Adrenal gland (tissue), 5 donors: ENCODE data around the gene ST8SIA6.

Source experiments
- POLR2A ChIP-seq, 2 donors: fragments of 450-650 bp; IDR thresholded peaks; one replicate each; pipeline ENCODE4 v1.6.1; 2017; ENCODE audit warnings: antibody characterized with exemption in 2 of 2, mild to moderate bottlenecking in 2 of 2, moderate library complexity in 1 of 2
- TF ChIP-seq, protein P1 (sequence below), 6 experiments: fragments of 450-650 bp in 4 of 6; fragments of 200-600 bp in 2 of 6; sonication (generic) in 1 of 6; IDR thresholded peaks; 1 replicate in 5 of 6; 2 replicates in 1 of 6; pipeline versions ENCODE4 v1.5.1 to v1.8.0; 2016 to 2021; ENCODE audit warnings: antibody characterized with exemption in 6 of 6, mild to moderate bottlenecking in 2 of 6, moderate library complexity in 1 of 6
- donor health status: DM: no; HTN: no; CAD: no.

DNA sequence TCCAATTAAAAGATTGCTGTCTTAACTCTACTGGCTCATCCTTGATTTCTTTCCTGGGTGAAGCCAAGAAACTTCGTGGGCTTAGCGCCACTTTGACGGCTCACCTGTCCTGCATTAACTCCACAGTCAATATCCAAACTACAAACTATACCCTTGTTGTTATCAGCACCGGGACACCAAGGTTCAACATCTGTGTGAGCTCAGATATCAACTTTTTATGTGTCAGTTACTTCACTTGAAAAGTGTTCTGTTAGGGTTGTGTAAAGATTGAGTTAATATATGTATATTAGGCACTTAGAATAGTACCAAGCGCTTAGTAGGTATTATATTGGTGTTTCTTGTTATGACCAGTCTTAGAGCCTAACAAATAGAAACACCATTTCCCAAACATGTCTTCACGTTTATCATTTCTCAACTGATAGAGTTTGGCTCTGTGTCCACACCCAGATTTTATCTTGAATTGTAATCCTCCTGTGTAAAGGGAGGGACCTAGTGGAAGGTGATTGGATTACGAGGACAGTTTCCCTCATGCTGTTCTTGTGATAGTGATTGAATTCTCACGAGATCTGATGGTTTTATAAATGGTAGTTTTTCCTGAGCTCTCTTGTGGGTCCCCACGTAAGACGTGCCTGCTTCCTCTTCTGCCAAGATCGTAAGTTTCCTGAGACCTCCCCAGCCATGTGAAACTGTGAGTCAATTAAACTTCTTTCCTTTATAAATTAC lies 19.0 kb upstream of the ST8SIA6 start:
- TF ChIP-seq, protein P1, sequence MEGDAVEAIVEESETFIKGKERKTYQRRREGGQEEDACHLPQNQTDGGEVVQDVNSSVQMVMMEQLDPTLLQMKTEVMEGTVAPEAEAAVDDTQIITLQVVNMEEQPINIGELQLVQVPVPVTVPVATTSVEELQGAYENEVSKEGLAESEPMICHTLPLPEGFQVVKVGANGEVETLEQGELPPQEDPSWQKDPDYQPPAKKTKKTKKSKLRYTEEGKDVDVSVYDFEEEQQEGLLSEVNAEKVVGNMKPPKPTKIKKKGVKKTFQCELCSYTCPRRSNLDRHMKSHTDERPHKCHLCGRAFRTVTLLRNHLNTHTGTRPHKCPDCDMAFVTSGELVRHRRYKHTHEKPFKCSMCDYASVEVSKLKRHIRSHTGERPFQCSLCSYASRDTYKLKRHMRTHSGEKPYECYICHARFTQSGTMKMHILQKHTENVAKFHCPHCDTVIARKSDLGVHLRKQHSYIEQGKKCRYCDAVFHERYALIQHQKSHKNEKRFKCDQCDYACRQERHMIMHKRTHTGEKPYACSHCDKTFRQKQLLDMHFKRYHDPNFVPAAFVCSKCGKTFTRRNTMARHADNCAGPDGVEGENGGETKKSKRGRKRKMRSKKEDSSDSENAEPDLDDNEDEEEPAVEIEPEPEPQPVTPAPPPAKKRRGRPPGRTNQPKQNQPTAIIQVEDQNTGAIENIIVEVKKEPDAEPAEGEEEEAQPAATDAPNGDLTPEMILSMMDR (IDR thresholded peaks at IDR 0.05), result no peak
- TF ChIP-seq POLR2A (IDR thresholded peaks at IDR 0.05), result no peak
